ENCODE data around the gene RAP1GDS1.
"Not testable (repeated sequence)": the region's sequence is repeated elsewhere in the genome, so short reads cannot be mapped to it uniquely, and the experiment has no call there.

RAP1GDS1 gene

DNA sequence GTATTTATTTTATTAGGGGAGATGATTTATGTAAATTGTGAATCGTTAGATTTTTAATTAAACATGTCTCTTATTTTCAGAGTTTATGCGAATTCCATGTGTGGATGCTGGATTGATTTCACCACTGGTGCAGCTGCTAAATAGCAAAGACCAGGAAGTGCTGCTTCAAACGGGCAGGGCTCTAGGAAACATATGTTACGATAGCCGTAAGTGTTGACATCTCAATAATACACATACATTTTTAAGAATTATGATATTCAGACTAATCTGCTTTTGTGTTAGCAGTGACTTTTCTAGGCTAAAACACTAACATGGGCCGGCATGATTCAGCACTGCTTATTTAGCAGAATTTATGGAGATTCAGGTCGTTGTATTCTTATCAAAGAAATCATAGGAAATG lies 91.2 kb downstream of the RAP1GDS1 start:
- DNase-seq (ENCODE audit: low read depth): no peak

- no peak for DNase-seq (ENCODE audit: low read depth)
These were observed 91.8 kb downstream of the RAP1GDS1 start for GRCh38 chr4:98352940-98353339.

DNA sequence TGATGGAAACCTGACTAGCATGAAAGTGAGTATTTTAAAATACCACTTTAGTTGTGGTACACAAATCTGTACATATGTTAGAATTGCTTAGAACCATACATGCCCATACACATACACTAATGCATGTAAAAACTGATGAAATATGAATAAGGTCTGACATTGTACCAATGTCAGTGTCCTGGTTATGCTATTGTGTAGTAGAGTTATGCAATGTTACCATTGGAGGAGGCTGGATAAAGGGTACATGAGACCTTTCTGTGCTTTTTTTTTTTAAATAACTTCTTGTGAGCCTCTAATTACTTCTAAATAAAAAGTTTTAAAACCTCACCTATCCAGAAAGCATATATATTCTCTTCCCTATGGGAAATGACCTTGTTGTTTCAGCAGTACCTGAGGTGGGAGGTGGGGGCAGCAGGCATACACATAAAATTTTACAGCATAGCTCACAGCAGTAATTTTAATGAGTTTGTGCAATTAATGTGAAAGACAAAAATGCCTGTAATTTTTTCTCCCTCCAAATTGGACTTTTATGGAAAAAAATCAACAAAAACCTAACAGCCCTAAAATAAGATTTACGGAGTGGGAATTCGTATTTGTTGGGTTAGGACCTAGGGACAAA lies 97.6 kb downstream of the RAP1GDS1 start:
- DNase-seq (ENCODE audit: low read depth): no peak

DNA sequence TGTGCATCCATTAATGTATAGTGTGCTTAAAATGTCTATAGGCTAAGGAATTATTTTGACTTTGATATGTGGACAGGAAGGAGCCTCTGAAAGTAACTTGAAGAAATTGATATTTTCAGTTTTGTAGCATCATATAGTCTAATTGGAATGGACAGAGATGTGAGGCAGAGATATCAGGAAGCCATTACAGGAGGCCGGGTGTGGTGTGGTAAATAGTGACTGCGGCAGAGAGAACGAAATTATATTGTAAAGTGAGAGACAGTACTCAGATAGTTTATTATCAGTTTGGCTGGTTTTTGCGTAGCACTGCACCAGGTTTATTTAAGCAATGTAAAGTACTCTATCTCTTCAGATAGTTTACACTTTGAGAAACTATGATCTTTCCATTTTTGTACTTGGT lies 98.5 kb downstream of the RAP1GDS1 start:
- no peak for DNase-seq (ENCODE audit: low read depth)

DNA sequence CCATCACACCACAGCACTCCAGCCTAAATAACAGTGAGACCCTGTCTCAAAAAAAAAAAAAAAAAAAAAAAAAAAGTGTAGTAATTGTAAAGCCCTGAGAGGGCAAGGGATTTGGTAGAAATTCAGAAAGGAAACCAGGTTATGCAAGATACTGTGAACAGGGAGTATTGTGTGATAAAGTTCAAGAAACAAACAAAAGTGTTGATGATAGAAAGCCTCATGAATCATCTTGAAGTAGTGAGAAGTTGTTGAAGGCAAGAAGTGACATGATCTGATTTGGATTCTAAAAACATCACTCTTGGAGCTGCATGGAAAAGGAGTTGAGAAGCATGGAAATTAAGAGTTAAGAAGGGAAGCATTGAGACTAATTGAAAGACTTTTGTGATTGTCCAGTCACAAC lies 102.2 kb downstream of the RAP1GDS1 start:
- no peak for DNase-seq (ENCODE audit: low read depth)

GRCh38 chr4:98366275-98366674 lies 105.1 kb downstream of the RAP1GDS1 start:
- DNase-seq (ENCODE audit: low read depth): not testable (repeated sequence)

- not testable (repeated sequence) for DNase-seq (ENCODE audit: low read depth)
These were observed 106.8 kb downstream of the RAP1GDS1 start for GRCh38 chr4:98368000-98368399.

GRCh38 chr4:98369322-98369721 lies 108.1 kb downstream of the RAP1GDS1 start:
- no peak for DNase-seq (ENCODE audit: low read depth)

DNA sequence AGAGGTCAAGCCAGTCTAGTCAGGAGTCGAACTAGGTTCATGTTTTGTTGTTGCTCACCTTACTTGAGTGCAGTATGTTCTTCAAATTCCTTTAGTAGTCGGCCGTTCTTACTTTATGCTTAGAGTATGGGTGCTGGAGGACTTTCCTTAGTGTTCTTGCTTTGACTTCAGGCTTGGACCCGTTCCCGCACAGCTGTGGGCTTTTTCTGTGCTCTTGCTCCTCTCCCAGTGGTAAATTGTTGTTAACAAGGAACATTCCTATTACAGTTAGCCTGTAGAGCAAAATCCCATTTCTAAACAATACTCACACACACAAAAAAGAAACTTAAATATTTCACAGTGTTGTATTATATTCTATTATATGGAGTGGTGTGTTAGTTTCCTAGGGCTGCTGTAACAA lies 113.5 kb downstream of the RAP1GDS1 start:
- no peak for DNase-seq (ENCODE audit: low read depth)

- no peak for DNase-seq (ENCODE audit: low read depth)
These were observed 116.4 kb downstream of the RAP1GDS1 start for GRCh38 chr4:98377559-98377958.

DNA sequence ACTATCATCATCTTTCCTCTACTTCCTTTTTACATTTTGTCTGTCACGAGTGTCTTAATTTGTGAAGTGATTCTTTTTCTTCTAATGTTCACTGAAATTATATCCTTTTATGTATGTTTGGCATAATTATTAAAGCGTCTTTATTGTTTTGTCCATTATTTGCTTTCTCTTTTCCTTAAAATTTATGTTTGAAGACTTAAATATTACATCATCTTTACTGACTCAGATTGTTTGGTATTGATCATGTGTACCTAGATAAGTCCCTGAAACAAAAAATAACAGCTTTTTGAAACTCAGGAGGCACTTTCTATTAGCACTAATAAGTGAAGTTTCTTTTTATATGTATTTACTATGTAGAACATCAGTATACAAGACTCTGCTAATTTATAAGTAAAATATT lies 120.1 kb downstream of the RAP1GDS1 start:
- no peak for DNase-seq (ENCODE audit: low read depth)

GRCh38 chr4:98383431-98384106 lies 122.4 kb downstream of the RAP1GDS1 start:
- DNase-seq (ENCODE audit: low read depth): no peak

GRCh38 chr4:98385831-98386230 lies 124.6 kb downstream of the RAP1GDS1 start:
- DNase-seq (ENCODE audit: low read depth): no peak

DNA sequence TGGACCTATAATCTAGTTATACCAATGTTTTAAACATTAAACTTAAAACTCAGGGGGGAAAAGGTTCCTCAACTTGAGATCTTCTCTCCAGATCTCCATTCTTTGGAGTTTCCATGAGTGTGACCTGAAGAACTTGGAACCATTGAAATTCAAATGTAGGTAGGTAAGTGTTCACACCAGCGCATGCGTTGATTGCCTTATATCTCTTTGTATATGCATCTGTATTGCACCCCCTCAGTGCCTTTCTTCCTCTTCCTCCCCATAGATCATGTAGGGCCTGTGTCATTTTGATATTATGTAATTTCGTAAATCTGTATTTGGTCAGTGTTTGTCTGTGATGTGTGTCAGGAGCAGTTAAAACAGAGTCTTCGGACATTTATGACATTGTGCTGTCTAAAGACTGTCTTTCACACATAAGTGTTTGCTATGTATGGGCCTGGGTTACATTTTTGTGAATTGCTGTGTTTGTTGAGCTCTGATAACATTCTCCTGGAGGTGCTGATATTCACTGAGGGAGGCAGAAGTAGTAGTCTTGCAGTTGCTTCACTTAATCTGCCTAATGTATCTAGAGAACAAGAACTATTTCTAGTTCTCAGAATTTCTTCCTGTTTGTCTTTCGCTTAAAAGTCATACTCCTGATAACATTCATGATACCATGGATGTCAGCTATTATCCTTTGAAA lies 126.3 kb downstream of the RAP1GDS1 start:
- DNase-seq (ENCODE audit: low read depth): no peak

GRCh38 chr4:98394134-98394533 lies 132.9 kb downstream of the RAP1GDS1 start:
- DNase-seq (ENCODE audit: low read depth): no peak

DNA sequence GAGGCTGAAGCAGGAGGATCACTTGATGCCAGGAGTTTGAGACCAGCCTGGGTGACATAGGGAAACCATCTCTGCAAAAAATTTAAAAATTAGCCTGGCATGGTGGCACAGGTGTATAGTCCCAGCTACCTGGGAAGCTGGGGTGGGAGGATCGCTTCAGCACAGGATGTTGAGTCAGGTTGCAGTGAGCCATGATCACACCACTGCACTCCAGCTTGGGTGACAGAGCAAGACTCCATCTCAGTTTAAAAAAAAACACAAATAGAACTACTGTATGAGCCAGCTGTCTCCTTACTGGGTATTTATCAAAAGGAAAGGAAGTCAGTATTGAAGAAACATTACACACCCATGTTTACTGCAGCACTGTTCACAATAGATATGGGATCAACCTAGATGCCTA lies 138.7 kb downstream of the RAP1GDS1 start:
- DNase-seq (ENCODE audit: low read depth): no peak

GRCh38 chr4:98406819-98407218 lies 145.6 kb downstream of the RAP1GDS1 start:
- DNase-seq (ENCODE audit: low read depth): no peak

DNA sequence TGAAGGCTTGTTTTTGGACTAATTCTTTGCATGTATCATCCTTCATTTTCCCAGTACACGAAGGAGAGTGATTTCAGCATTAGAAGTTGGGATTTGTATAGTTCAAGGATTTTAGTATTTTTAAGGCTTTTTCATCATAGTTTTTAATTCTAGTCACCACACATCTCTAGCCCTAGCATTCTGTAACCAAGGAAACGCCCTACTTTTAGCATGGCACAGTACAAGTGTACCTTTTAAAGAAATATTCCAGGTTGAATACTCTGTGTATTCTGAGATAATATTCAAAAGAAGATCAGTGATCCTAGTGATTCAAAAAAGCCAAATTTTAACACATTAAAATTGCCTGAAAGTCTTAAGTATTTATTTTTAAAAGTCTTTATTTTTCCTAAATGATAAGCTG lies 150.5 kb downstream of the RAP1GDS1 start:
- DNase-seq (ENCODE audit: low read depth): no peak

GRCh38 chr4:98416844-98417243 lies 155.7 kb downstream of the RAP1GDS1 start:
- no peak for DNase-seq (ENCODE audit: low read depth)

DNA sequence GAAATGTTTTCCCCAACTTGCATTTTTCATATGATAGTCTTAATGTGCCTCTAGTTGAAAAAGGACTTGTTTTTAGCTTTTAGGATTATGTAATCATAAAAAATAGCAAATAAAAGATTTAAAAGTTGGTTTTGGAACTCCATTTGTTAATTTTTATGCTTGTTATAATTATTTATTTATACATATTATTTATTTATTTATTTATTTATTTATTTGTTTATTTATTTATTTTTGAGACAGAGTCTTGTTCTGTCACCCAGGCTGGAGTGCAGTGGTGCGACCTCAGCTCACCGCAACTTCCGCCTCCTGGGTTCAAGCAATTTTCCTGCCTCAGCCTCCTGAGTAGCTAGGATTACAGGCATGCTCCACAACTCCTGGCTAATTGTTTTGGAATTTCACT lies 159.0 kb downstream of the RAP1GDS1 start:
- not testable (repeated sequence) for DNase-seq (ENCODE audit: low read depth)

DNA sequence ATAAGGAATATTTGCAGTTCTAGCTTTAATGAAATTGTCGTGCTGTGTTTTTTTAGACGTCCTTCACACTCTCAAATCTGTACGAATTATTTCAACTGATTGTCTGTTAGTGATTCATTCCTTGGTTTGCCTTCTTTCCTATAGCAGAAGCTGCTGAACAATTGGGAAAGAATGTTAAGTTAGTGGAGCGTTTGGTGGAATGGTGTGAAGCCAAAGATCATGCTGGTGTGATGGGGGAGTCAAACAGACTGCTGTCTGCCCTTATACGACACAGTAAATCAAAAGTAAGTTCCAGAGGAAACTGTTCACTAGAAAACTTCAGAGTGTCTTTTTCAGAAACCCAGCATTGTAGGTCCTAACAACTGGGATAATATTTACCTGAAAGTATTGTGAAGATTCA lies 159.9 kb downstream of the RAP1GDS1 start:
- no peak for DNase-seq (ENCODE audit: low read depth)

GRCh38 chr4:98423009-98423408 lies 161.8 kb downstream of the RAP1GDS1 start:
- no peak for DNase-seq (ENCODE audit: low read depth)

- DNase-seq (ENCODE audit: low read depth): no peak
These were observed 169.7 kb downstream of the RAP1GDS1 start for GRCh38 chr4:98430708-98431403.
